ENCODE results near the gene DNAH1. TPM values are rescaled to one million over a fixed set of nuclear protein-coding genes. Genes with fewer than 3 reads are reported as not detected.
A peak's percentile ranks its signal among the peaks of the same experiment; 100 is the strongest.
"Not testable (repeated sequence)": the region's sequence is repeated elsewhere in the genome, so short reads cannot be mapped to it uniquely, and the experiment has no call there.

The DNAH1 gene
- total RNA-seq, 1 experiment from 2014 or later, result 8.3 TPM

GRCh38 chr3:52331906-52332305, 15.8 kb downstream of the DNAH1 start:
- no peaks in the 10 kb centered on the region for H3K4me1 ChIP-seq (ENCODE audit: low read length)
- no peak overlapping the region for H2AFZ ChIP-seq (ENCODE audit: low read length)
- H3K4me2 ChIP-seq (ENCODE audit: low read depth, low read length, poor library complexity, severe bottlenecking), result no peak overlapping the region
- H3K79me2 ChIP-seq (ENCODE audit: low read length), result no peaks in the 10 kb centered on the region
- no peak overlapping the region for H3K27ac ChIP-seq (ENCODE audit: low read length)
- H3K27me3 ChIP-seq (ENCODE audit: low read length), result no peaks in the 10 kb centered on the region
- no peak overlapping the region for H3K4me3 ChIP-seq (ENCODE audit: low read length)
- no peaks in the 10 kb centered on the region for H4K20me1 ChIP-seq (ENCODE audit: insufficient read depth, low read depth, low read length)
- H3K9me3 ChIP-seq (ENCODE audit: low read length), result no peaks in the 10 kb centered on the region
- H3K9me2 ChIP-seq (replicated peaks; ENCODE audit: insufficient read depth, low read length), result no peaks in the 10 kb centered on the region
- H3K9ac ChIP-seq (ENCODE audit: low read length), result no peak overlapping the region
- DNase-seq, result no peak
- no peaks in the 10 kb centered on the region for H3K36me3 ChIP-seq (ENCODE audit: insufficient read depth, low read length)

GRCh38 chr3:52333869-52334557, 17.9 kb downstream of the DNAH1 start:
- Histone ChIP-seq H3K4me2 (ENCODE audit: low read depth, low read length, poor library complexity, severe bottlenecking) (no peak overlapping the region), H3K79me2 (ENCODE audit: low read length) (no peaks in the 10 kb centered on the region), H3K27ac (ENCODE audit: low read length) (no peak overlapping the region), H3K4me3 (ENCODE audit: low read length) (no peak overlapping the region), H3K9me2 (replicated peaks; ENCODE audit: insufficient read depth, low read length) (no peaks in the 10 kb centered on the region), H2AFZ (ENCODE audit: low read length) (no peak overlapping the region), H3K4me1 (ENCODE audit: low read length) (peaks cover 3% of the 10 kb centered on the region), H3K9me3 (ENCODE audit: low read length) (no peaks in the 10 kb centered on the region), H3K36me3 (ENCODE audit: insufficient read depth, low read length) (no peaks in the 10 kb centered on the region), H3K9ac (ENCODE audit: low read length) (no peak overlapping the region), H3K27me3 (ENCODE audit: low read length) (no peaks in the 10 kb centered on the region), H4K20me1 (ENCODE audit: insufficient read depth, low read depth, low read length) (no peaks in the 10 kb centered on the region)
- no peak for DNase-seq

- not testable (repeated sequence) for H3K4me1 ChIP-seq (ENCODE audit: low read length); H3K27ac ChIP-seq (ENCODE audit: low read length); H3K4me3 ChIP-seq (ENCODE audit: low read length); H3K36me3 ChIP-seq (ENCODE audit: insufficient read depth, low read length); H3K79me2 ChIP-seq (ENCODE audit: low read length); H3K27me3 ChIP-seq (ENCODE audit: low read length); H3K9ac ChIP-seq (ENCODE audit: low read length); H3K9me2 ChIP-seq (replicated peaks; ENCODE audit: insufficient read depth, low read length); H2AFZ ChIP-seq (ENCODE audit: low read length); H3K4me2 ChIP-seq (ENCODE audit: low read depth, low read length, poor library complexity, severe bottlenecking); H4K20me1 ChIP-seq (ENCODE audit: insufficient read depth, low read depth, low read length); H3K9me3 ChIP-seq (ENCODE audit: low read length); DNase-seq
Observed at GRCh38 chr3:52338131-52338530, 22.0 kb downstream of the DNAH1 start.

GRCh38 chr3:52339612-52340011, 23.5 kb downstream of the DNAH1 start:
- Histone ChIP-seq H2AFZ (ENCODE audit: low read length) (no peak overlapping the region), H3K27ac (ENCODE audit: low read length) (no peak overlapping the region), H3K79me2 (ENCODE audit: low read length) (no peaks in the 10 kb centered on the region), H3K9me3 (ENCODE audit: low read length) (no peaks in the 10 kb centered on the region), H3K9ac (ENCODE audit: low read length) (no peak overlapping the region), H3K27me3 (ENCODE audit: low read length) (no peaks in the 10 kb centered on the region), H3K4me2 (ENCODE audit: low read depth, low read length, poor library complexity, severe bottlenecking) (no peak overlapping the region), H3K4me1 (ENCODE audit: low read length) (peaks cover 3% of the 10 kb centered on the region), H3K36me3 (ENCODE audit: insufficient read depth, low read length) (no peaks in the 10 kb centered on the region), H3K4me3 (ENCODE audit: low read length) (no peak overlapping the region), H3K9me2 (replicated peaks; ENCODE audit: insufficient read depth, low read length) (no peaks in the 10 kb centered on the region), H4K20me1 (ENCODE audit: insufficient read depth, low read depth, low read length) (no peaks in the 10 kb centered on the region)
- DNase-seq, result peak; percentile 85

GRCh38 chr3:52341123-52341522, 25.0 kb downstream of the DNAH1 start:
- H3K4me2 ChIP-seq (ENCODE audit: low read depth, low read length, poor library complexity, severe bottlenecking), result no peak overlapping the region
- no peaks in the 10 kb centered on the region for H3K9me2 ChIP-seq (replicated peaks; ENCODE audit: insufficient read depth, low read length)
- H3K27me3 ChIP-seq (ENCODE audit: low read length), result no peaks in the 10 kb centered on the region
- no peaks in the 10 kb centered on the region for H3K79me2 ChIP-seq (ENCODE audit: low read length)
- H3K9ac ChIP-seq (ENCODE audit: low read length), result no peak overlapping the region
- 0 out of 2 replicates have a peak, but pooled peaks cover 4% of the 10 kb centered on the region for H4K20me1 ChIP-seq (ENCODE audit: insufficient read depth, low read depth, low read length)
- H3K27ac ChIP-seq (ENCODE audit: low read length), result no peak overlapping the region
- no peak for DNase-seq
- no peaks in the 10 kb centered on the region for H3K9me3 ChIP-seq (ENCODE audit: low read length)
- no peaks in the 10 kb centered on the region for H3K36me3 ChIP-seq (ENCODE audit: insufficient read depth, low read length)
- H2AFZ ChIP-seq (ENCODE audit: low read length), result no peak overlapping the region
- H3K4me3 ChIP-seq (ENCODE audit: low read length), result no peak overlapping the region
- peaks cover 3% of the 10 kb centered on the region for H3K4me1 ChIP-seq (ENCODE audit: low read length)

- Histone ChIP-seq H3K27ac (ENCODE audit: low read length) (no peak overlapping the region), H4K20me1 (ENCODE audit: insufficient read depth, low read depth, low read length) (0 out of 2 replicates have a peak, but pooled peaks cover 4% of the 10 kb centered on the region), H3K27me3 (ENCODE audit: low read length) (no peaks in the 10 kb centered on the region), H2AFZ (ENCODE audit: low read length) (no peak overlapping the region), H3K9me2 (replicated peaks; ENCODE audit: insufficient read depth, low read length) (no peaks in the 10 kb centered on the region), H3K4me1 (ENCODE audit: low read length) (peaks cover 11% of the 10 kb centered on the region), H3K9ac (ENCODE audit: low read length) (no peak overlapping the region), H3K4me3 (ENCODE audit: low read length) (no peak overlapping the region), H3K4me2 (ENCODE audit: low read depth, low read length, poor library complexity, severe bottlenecking) (no peak overlapping the region), H3K36me3 (ENCODE audit: insufficient read depth, low read length) (no peaks in the 10 kb centered on the region), H3K79me2 (ENCODE audit: low read length) (no peaks in the 10 kb centered on the region), H3K9me3 (ENCODE audit: low read length) (no peaks in the 10 kb centered on the region)
- DNase-seq, result no peak
Observed at GRCh38 chr3:52343946-52344600, 28.0 kb downstream of the DNAH1 start.

- Histone ChIP-seq H3K4me3 (ENCODE audit: low read length) (no peak overlapping the region), H3K36me3 (ENCODE audit: insufficient read depth, low read length) (no peaks in the 10 kb centered on the region), H3K9ac (ENCODE audit: low read length) (no peak overlapping the region), H3K9me2 (replicated peaks; ENCODE audit: insufficient read depth, low read length) (no peaks in the 10 kb centered on the region), H3K27me3 (ENCODE audit: low read length) (no peaks in the 10 kb centered on the region), H3K79me2 (ENCODE audit: low read length) (no peaks in the 10 kb centered on the region), H3K4me1 (ENCODE audit: low read length) (peaks cover 21% of the 10 kb centered on the region), H3K27ac (ENCODE audit: low read length) (no peak overlapping the region), H2AFZ (ENCODE audit: low read length) (no peak overlapping the region), H3K4me2 (ENCODE audit: low read depth, low read length, poor library complexity, severe bottlenecking) (no peak overlapping the region), H3K9me3 (ENCODE audit: low read length) (no peaks in the 10 kb centered on the region), H4K20me1 (ENCODE audit: insufficient read depth, low read depth, low read length) (0 out of 2 replicates have a peak, but pooled peaks cover 4% of the 10 kb centered on the region)
- no peak for DNase-seq
Observed at GRCh38 chr3:52345521-52346109, 29.5 kb downstream of the DNAH1 start.

Measured in Karpas-422 (cell line).